ENCODE measurements around the gene ANKRD34B.
"Not testable (repeated sequence)": the region's sequence is repeated elsewhere in the genome, so short reads cannot be mapped to it uniquely, and the experiment has no call there.

Gene ANKRD34B

GRCh38 chr5:80569961-80570786 lies at the start of gene ANKRD34B:
Gene ANKRD34B, minus strand, starts transcription at chr5:80570280. Its CDS starts 10,261 bp downstream, at chr5:80560019.
- peak; percentile 7 for DNase-seq

- DNase-seq, result peak; percentile 19
Measured at GRCh38 chr5:80619086-80619485, 49.0 kb upstream of the ANKRD34B start.

GRCh38 chr5:80618438-80618837 lies 48.4 kb upstream of the ANKRD34B start:
- DNase-seq, result no peak

- no peak for DNase-seq
Measured at GRCh38 chr5:80615266-80615914, 45.3 kb upstream of the ANKRD34B start.

- no peak for DNase-seq
Measured at GRCh38 chr5:80609692-80610091, 39.6 kb upstream of the ANKRD34B start.

- peak; percentile 74 for DNase-seq
Measured at GRCh38 chr5:80608731-80609130, 38.7 kb upstream of the ANKRD34B start.

- no peak for DNase-seq
Measured at GRCh38 chr5:80607832-80608231, 37.8 kb upstream of the ANKRD34B start.

GRCh38 chr5:80607343-80607742 lies 37.3 kb upstream of the ANKRD34B start:
- no peak for DNase-seq

GRCh38 chr5:80600943-80601693 lies 31.0 kb upstream of the ANKRD34B start:
- no peak for DNase-seq

GRCh38 chr5:80597500-80597899 lies 27.4 kb upstream of the ANKRD34B start:
- no peak for DNase-seq

- no peak for DNase-seq
Measured at GRCh38 chr5:80594810-80595209, 24.7 kb upstream of the ANKRD34B start.

- no peak for DNase-seq
Measured at GRCh38 chr5:80592761-80593160, 22.7 kb upstream of the ANKRD34B start.

GRCh38 chr5:80592105-80592504 lies 22.0 kb upstream of the ANKRD34B start:
- DNase-seq, result no peak

GRCh38 chr5:80591352-80591751 lies 21.3 kb upstream of the ANKRD34B start:
- DNase-seq, result no peak

- no peak for DNase-seq
Measured at GRCh38 chr5:80590766-80591165, 20.7 kb upstream of the ANKRD34B start.

GRCh38 chr5:80588858-80589540 lies 18.9 kb upstream of the ANKRD34B start:
- DNase-seq, result no peak

GRCh38 chr5:80584770-80585169 lies 14.7 kb upstream of the ANKRD34B start:
- no peak for DNase-seq

- not testable (repeated sequence) for DNase-seq
Measured at GRCh38 chr5:80580291-80580690, 10.2 kb upstream of the ANKRD34B start.

GRCh38 chr5:80579050-80579449 lies 9.0 kb upstream of the ANKRD34B start:
- no peak for DNase-seq

- no peak for DNase-seq
Measured at GRCh38 chr5:80577707-80578106, 7.6 kb upstream of the ANKRD34B start.

GRCh38 chr5:80576383-80576782 lies 6.3 kb upstream of the ANKRD34B start:
- no peak for DNase-seq

GRCh38 chr5:80573062-80573461 lies 3.0 kb upstream of the ANKRD34B start:
- DNase-seq, result no peak

Measured in inflammatory macrophage treated with lipopolysaccharide for 4 hours (primary cell).